GM12801 (cell line): Measurements from ENCODE around the gene KCTD19.

Experiments
- TF ChIP-seq, protein P1 (sequence below): IDR thresholded peaks from one replicate; pipeline ENCODE4 v1.5.1; 2011; ENCODE audit warnings: control low read depth; ENCODE audit not compliant: insufficient read length; ENCODE audit errors: extremely low read depth

KCTD19 gene

DNA sequence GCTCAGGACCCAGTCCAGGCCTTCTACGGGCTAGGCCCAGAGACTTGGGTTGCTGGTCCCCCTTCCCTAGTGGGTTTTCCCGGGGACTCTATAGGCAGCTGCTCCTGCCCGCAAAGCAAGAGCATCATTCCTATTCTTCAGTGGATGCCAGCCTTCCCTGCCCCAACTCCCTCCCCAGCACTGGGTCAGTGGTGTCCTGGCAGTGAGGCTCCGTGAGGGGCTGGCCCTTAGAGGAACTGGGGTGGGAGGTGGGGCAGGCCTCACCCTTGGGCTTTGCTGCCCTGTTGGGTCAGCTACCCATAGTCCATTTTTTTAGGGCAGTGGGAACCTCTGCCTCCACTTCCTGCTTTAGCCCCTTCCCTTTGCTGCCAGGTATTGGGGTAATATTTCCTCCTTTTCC lies 55.1 kb downstream of the KCTD19 start:
- TF ChIP-seq, protein P1, sequence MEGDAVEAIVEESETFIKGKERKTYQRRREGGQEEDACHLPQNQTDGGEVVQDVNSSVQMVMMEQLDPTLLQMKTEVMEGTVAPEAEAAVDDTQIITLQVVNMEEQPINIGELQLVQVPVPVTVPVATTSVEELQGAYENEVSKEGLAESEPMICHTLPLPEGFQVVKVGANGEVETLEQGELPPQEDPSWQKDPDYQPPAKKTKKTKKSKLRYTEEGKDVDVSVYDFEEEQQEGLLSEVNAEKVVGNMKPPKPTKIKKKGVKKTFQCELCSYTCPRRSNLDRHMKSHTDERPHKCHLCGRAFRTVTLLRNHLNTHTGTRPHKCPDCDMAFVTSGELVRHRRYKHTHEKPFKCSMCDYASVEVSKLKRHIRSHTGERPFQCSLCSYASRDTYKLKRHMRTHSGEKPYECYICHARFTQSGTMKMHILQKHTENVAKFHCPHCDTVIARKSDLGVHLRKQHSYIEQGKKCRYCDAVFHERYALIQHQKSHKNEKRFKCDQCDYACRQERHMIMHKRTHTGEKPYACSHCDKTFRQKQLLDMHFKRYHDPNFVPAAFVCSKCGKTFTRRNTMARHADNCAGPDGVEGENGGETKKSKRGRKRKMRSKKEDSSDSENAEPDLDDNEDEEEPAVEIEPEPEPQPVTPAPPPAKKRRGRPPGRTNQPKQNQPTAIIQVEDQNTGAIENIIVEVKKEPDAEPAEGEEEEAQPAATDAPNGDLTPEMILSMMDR = no peak

DNA sequence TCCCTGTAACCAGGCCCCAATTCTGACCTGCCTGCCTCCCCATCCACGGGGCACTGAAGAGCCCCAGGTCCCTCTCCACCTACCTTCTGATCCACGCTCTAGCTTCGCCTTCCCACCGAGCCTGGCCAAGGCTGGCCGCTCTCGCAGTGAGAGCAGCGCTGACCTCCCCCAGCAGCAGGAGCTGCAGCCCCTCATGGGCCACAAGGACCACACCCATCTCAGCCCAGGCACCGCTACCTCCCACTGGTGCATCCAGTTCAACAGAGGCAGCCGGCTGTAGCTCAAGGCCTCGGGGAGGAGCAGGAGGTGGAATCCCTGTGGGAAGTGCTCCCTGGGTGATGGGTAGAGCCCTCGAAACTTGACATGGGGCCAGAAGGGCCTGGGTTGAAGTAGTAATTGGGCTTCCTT lies 55.6 kb downstream of the KCTD19 start:
- TF ChIP-seq, protein P1 = no peak

DNA sequence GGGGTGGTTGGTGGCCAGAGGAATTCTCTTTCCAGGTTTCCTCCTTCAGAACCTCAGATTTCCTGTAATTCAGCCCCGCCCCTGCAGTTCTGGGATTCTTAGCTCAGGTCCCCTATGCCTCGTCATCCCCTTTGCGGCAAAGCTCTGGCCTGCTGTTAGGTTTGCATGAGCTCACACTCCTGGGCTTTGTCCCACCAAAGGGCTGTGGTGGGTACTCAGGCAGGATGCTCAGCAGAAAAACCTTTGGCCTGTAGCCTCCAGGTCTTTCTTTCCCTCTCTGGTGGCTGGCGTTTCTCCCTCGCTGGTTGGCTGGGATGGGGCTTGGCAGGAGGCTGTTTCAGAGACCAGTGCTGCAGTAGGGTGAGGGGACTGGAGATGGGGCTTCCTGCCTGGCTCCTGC lies 56.8 kb downstream of the KCTD19 start:
- TF ChIP-seq, protein P1 = no peak

DNA sequence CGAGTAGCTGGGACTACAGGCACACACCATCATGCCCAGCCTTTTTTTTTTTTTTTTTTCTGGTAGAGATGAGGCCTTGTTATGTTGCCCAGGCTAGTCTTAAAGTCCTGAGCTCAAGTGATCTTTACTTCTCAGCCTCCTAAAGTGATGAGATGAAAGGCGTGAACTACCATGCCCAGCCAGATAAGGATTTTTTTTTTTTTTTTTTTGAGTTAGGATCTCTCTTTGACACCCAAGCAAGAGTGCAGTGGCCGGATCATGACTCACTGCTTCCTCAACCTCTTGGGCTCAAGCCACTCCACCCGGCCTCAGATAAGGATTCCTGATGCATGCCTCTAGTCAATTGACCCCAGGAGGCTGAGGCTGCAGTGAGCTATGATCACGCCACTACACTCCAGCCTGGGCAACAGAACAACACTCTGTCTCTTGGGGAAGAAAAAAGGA lies 58.4 kb downstream of the KCTD19 start:
- TF ChIP-seq, protein P1 = no peak

DNA sequence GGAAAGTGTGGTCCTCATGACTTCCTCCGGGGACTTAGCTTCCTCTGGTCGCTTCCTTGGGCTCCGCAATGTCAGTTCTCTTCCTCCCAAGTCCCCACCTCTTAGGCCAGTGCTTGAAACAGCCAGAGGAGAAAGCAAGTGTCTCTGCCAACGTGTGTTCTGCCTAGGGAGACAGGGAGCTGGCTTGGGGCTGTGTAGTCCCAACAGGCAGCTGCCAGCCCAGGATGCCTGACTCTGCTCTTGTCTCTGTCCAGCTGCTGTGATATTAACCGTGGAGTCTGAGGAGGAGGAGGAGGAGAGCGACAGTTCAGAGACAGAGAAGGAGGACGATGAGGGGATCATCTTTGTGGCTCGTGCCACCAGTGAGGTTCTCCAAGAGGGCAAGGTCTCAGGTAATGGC lies 60.7 kb downstream of the KCTD19 start:
- TF ChIP-seq, protein P1 = no peak

DNA sequence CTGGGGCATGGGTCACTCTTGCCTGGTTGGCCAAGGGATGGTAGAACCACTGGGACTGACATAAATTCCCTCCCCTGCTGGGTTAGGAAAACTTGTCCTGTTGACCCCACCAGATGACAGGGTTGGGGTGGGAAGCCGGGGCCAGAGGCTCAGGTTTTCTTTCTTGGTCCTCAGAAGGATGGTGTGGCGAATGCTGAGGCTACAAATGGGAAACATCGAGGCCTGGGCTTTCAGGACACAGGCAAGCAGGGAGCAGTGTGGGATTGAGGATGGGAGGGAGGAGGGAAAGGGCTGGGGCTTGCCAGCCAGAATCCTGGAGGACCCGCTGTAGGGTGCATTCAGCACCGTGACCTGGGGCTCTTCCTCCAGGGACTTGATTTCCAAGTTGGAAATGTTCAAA lies 61.7 kb downstream of the KCTD19 start:
- TF ChIP-seq, protein P1 = no peak

DNA sequence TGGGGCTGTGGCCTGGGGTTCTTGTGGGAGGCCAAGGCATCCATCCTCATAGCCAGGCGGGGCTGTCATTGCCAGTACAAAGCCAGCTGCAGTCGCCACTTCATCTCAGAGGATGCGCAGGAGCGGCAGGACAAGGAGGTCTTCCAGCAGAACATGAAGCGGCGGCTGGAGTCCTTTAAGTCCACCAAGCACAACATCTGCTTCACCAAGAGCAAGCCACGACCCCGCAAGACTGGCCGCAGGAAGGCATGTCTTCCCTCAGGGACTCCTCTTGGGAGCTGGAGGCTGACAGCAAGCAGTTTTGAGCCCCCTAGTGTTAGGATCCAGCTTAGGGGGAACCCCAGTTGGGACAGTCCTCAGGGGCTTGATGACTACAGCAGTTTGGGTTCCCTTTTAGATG lies 62.3 kb downstream of the KCTD19 start:
- TF ChIP-seq, protein P1 = no peak

DNA sequence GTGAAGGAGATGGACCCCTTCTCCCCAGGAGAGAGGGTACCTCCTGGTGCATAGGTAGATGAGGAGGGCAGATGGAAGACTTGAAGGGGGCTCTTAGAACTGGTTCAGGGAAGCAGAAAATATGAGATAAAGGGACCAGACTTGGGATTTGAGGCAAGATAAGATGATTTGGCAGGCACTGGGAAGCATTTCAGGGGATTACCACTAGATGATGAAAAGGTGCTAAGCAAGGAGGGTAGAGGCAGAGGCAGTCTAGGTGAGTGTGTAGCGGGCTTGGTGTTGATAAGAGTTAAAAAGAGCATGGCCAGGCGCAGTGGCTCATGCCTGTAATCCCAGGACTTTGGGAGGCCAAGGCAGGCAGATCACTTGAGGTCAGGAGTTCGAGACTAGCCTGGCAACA lies 63.3 kb downstream of the KCTD19 start:
- TF ChIP-seq, protein P1 = no peak
